Hematopoietic multipotent progenitor cell (in vitro differentiated cells): ENCODE results near the gene CNTLN. TPM values are rescaled to one million over a fixed set of nuclear protein-coding genes. Genes with fewer than 3 reads are reported as not detected.

Experiments
- DNase-seq, 3 donors: peaks; one replicate each; pipeline ENCODE4 v3.0.0-alpha.2; 2011 to 2015; ENCODE audit warnings: low read depth in 2 of 3, low spot score in 2 of 3
- total RNA-seq: library from RNA; depleted of rRNA; stranded (reverse); fragments of >200 nt; gene quantifications from one replicate; pipeline ENCODE4 v1.2.3, GENCODE V29; 2012

CNTLN gene, protein sequence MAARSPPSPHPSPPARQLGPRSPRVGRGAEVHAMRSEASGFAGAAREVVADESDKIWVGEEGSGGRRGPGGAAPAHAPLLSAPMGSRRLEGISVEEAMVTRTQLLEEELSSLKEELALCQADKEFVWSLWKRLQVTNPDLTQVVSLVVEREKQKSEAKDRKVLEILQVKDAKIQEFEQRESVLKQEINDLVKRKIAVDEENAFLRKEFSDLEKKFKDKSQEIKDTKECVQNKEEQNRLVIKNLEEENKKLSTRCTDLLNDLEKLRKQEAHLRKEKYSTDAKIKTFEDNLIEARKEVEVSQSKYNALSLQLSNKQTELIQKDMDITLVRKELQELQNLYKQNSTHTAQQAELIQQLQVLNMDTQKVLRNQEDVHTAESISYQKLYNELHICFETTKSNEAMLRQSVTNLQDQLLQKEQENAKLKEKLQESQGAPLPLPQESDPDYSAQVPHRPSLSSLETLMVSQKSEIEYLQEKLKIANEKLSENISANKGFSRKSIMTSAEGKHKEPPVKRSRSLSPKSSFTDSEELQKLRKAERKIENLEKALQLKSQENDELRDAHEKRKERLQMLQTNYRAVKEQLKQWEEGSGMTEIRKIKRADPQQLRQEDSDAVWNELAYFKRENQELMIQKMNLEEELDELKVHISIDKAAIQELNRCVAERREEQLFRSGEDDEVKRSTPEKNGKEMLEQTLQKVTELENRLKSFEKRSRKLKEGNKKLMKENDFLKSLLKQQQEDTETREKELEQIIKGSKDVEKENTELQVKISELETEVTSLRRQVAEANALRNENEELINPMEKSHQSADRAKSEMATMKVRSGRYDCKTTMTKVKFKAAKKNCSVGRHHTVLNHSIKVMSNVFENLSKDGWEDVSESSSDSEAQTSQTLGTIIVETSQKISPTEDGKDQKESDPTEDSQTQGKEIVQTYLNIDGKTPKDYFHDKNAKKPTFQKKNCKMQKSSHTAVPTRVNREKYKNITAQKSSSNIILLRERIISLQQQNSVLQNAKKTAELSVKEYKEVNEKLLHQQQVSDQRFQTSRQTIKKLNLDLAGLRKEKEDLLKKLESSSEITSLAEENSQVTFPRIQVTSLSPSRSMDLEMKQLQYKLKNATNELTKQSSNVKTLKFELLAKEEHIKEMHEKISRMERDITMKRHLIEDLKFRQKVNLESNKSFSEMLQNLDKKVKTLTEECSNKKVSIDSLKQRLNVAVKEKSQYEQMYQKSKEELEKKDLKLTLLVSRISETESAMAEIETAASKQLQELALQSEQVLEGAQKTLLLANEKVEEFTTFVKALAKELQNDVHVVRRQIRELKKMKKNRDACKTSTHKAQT (N-terminal part only)
- 8.3 TPM for total RNA-seq

DNA sequence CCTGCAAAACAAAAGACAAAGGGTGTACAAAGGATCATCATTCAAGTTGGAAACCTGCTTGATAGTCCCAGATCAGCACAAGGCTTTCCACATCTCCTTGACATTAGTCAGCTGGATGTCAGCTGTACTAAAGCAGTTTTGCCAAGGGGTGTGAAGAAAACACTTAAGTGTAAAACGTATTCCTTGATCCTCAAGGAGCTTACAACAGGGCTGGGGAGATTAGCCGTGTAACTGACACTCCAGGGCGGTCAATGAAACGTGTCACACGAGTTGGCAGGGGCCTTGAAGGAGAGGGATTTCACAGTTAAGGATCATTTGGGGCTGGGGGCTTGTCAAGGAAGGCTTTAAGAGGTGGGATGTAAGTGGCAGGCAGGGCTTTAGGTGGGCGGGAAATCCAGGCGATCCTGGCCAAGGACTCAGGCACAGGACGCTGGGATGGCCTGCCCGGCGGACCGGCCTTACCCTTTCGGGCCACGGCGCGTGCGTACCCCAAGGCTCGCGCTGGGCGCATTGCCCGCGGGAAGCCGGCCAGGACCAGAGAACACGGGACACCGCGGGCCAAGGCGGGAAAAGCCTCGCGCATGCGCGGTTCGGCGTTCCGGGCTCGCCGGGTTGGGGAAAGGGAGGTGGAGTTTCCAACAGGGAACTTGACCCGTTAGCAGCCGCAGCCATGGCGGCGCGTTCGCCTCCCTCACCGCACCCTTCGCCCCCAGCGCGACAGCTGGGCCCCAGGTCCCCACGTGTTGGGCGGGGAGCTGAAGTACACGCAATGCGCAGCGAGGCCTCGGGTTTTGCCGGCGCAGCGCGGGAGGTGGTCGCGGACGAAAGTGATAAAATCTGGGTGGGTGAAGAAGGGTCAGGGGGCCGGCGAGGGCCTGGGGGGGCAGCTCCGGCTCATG lies at the start of gene CNTLN:
Gene CNTLN (plus strand): TSS at position 645 of the 899 bp plus-strand sequence. CDS start 26 bp downstream, at position 671.
- DNase-seq, result peak in 2 of 3 donors; percentile 75 to 77

DNA sequence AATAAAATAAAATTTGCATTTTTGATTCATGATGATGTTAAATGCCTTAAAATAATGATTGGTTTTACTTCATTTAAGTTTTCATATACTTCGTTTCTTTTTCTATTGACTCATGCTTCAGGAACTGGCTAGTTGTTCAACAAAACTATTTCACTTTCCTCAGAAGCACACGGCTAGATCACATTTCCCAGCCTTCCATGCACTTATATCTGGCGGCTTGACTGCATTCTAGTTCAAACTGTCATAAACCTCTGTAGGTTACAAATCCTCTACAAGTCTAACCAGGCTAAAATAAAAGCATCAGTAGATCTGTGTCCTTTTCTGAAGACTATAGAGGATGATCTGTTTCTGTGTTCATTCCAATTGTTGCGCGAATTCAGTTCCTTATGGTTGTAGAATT lies 46.3 kb upstream of the CNTLN start:
- no peak for DNase-seq

DNA sequence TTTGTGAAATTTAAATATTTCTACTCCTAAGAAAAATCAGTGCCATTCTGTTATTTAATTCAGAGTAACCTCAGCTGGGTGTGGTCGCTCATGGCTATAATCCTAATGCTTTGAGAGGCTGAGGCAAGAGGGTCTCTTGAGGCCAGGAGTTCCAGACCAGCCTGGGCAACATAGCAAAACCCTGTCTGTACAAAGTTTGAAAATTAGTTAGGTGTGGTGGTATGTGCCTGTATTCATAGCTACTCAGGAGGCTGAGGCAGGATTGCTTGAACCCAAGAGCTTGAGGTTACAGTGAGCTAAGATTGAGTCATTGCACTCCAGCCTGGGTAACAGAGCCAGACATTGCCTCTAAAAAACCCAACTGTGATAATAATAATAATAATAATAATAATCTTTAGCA lies 44.8 kb upstream of the CNTLN start:
- DNase-seq, result no peak

DNA sequence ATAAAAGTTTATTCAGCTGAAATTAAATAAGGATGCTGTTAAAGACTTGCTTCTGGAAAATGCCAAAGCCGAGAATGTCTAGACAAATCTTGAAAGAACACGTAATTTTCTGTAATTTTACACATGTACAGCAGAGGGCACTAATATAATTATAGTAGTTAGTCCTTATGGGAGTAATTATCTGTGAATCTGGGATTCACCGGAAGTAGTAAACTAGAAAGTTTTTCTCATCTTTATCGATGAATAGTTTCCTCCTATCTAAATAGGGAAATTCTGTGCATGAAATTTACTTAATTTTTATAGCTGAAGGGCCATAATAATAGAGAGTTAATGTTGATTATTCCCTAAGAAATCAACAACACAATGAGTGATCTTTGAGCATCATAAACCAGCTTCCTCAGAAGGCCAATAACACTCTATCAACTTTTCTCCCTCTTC lies 18.4 kb upstream of the CNTLN start:
- peak in 2 of 3 donors; percentile 8 to 51 for DNase-seq

DNA sequence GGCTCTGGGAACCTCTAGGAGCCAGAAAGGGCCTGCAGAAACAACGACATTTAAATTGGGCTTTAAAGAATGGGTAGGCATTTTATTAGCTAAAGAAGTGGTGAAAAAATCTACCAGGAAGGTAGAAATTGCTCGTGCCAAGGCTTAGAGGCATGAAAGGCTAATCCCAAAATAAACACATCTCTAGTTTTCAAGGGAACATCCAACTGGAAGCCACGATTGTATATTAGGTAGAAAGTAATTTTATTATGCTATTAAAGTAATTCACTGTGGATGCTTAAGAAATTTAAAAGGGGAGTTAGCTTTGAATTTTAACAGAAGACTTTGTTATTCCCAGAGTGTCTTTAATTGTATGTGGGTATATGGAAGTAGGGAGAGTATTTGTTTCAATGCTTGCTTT lies 17.5 kb upstream of the CNTLN start:
- DNase-seq, result no peak

DNA sequence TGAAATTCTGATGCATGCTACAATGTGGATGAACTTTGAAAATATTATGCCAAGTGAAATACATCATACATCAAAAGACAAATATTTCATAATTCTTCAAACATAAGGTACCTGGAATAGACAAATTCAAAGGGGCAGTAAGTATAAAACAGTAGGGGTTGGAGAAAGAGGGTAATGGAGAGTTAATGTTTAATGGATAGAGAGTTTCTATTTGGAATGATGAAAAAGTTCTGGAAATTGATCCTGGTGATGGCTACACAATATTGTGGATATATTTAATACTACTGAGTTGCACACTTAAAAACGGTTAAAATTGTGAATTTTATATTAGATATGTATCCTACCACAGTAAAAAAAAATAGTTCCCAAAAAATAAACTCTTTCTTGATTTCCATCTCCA lies 14.6 kb upstream of the CNTLN start:
- DNase-seq, result no peak

DNA sequence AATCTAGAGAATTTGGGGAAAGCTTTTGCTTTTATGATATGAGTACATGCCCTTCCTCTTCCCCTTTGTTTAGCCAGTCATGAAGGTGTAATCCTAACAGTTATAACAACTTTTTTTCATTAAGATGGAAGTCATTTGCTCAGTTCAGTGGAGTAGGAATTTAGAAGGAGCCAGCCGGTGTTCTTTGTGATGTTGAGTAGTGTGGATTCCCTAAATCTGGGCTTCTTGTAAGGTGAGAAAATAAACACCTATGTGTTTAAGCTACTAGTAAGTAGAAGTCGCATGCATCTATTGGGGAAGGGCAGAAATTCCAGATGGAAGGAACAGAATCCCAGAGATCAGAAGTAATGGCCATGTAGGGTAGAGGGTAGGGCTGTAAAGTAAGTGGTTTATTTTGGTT lies 13.6 kb upstream of the CNTLN start:
- no peak for DNase-seq

DNA sequence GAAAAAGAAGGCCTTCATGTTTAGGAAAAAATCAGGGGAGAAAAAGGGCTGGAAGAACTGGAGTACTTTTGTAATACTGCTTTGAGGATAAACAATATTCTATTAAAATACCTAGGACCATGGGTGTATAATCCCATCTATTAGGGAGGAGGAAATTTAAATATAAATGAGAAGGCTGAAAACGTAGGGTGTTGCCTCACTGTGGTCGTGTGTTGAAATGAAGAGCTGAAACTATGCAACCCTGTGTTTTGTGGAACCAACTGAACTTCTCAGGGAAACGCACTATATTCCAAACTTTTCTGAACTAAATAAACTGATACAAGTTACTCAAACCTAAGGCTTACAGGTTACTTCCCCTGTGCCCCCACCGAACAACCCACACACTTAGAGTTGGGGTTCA lies 4.5 kb upstream of the CNTLN start:
- no peak for DNase-seq

DNA sequence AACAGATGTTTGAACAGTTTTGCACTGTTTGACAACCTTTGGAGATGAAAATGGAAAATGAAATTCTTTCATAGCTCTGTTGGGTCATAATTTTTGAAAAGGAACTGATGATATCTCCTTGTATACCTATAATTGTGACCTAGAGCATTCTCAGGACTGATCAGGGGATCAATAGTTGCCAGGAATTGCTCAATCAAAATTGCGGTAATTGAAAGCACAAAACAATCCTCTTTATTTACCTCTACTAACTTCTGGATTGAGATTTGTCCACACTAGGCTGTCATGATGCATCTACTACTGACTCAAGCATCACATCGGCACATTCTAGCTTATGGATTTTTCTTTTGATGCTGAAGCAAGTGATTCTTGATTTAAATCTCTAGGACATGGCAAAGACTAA lies 4.1 kb upstream of the CNTLN start:
- DNase-seq, result no peak

DNA sequence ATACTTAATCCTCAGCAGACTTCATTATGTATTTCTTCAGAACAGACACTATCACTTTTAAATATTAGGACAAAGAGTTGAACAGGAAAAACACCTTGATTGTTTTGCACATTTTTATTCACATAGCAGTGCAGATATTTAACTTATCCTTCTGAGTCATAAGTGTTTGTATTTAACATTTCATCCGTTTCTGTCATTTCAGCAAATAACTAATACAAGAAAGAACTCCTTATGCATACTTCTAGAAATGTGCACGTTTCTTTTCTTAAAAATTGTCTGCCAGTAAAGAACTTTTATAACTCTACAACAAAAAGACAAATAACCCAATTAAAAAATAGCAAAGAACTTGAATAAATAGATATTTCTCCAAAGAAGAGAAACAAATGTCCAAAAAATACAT lies 3.3 kb upstream of the CNTLN start:
- no peak for DNase-seq

DNA sequence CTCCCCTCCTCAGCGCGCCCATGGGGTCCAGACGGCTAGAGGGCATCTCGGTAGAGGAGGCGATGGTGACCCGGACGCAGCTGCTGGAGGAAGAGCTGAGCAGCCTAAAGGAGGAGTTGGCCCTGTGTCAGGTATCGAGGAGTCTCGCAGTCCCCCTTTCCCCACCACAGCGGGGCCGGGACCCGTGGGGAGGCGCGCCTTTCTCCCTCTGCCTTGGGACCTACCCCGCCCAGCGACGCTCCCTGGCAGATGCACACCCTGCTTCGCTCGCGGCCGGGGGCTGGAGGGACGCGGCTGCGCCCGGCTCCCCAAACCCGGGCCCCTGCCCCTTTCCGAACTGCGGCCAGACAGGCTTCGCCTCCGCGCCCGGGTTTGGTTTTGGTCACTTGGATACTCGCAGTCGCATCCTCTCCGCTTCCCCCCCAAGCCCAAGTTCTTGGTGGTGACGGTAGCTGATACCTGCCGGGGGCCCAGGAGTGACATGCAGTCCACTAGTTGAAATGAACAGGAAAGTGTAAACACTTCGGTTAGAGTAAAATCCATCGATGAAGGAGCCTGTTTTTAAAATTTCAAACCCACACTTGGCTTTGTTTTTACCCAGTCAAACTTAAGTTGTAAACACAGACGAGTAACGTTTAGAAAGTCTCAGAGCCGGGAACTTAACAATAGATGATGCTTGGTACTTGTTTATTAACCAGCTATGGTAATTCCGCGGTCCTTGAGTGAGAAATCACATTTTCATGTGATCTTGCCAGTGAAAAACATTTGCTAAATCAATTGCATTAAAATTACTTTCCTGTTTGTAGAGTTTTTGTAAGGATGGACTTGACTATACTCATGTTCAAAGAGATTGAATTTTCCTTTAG lies 688 bp downstream of the CNTLN start:
- DNase-seq, result peak in 2 of 3 donors; percentile 47 to 56

DNA sequence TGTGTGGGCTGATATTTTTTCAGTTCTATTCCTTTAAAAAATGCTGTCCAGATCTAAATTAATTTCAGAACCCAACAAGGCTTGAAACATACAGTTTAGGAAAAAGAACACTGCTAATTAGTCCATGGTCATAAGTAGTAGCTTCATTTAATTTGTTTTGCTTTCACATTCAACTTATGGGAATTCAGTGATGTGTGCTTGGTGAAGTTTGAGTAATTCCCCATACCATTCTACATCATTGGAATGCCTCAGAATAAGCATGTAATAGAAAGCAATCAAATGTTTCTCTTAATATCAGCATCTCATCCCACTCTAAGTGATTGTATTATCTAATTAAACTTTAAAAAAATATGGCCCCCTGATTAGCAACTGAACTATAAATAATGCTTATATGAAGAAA lies 2.7 kb downstream of the CNTLN start:
- DNase-seq, result no peak

DNA sequence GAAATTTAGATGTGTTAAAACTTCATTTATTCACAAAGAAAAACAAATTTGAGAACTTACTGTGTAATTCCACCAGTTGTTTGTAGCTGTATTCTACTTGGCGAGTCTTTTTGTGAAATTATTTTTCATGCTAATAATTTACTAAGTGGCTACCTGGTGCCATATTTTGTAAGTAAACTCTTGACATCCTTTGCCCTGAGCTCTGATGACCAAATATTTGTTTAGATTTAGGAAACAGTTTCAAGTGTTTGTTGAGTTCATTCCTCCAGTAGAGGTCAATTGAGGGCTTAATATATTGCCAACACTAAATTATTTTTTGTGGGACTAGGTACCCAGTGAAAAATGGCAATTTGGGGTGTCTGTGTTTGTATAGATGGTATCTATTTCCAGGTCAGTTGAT lies 3.7 kb downstream of the CNTLN start:
- no peak for DNase-seq

DNA sequence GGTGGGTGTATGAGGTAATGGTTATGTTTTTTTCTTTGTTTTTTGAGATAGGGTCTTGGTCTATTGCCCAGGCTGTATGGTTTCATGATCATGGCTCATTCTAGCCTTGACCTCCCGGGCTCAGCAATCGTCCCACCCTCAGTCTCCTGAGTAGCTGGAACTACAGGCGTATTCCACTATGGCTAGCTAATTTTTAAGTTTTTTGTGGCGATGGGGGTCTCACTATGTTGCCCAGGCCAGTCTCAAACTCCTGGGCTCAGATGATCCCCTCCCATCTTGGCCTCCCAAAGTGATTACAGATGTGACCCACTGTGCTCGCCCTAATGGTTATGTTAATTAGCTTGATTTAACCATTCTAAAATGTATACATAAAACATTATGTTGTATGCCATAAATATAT lies 5.6 kb downstream of the CNTLN start:
- no peak for DNase-seq

DNA sequence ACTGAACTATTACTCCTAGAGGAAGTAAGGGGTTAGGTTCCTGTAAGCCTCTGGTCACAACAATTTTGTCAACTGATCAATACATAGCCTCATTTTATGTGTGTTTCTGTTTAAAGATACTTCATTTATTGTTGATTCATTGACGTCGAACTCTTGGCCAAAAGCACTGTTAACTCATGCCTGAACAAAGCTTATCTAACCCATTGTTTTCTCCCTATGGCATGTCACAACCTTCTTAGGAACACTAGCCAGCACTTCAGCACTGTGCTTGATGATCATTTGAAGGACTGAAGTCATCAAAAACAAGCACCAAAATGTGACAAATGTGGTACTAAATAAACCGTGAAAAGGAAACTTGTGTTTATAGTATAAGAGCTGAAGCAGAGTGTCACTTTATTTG lies 13.5 kb downstream of the CNTLN start:
- no peak for DNase-seq

DNA sequence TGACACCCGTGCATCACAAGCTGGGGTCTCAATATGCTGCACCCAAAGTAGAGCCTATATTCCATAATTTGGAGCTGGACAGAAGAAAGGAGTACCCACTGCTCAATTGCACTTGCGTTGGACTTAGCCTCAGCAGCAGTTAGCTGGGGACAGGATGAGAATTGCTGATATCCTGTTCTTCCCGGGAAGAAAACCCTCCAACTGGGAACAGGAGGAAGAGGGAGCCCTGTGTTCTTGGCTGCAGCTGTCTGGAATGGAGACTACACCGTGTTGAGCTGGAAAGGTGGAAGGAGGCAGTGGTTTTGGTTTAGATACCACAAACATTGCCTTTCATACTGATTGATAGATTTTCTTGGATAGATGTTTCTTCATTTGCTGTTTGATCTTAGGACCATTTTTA lies 24.6 kb downstream of the CNTLN start:
- DNase-seq, result no peak

DNA sequence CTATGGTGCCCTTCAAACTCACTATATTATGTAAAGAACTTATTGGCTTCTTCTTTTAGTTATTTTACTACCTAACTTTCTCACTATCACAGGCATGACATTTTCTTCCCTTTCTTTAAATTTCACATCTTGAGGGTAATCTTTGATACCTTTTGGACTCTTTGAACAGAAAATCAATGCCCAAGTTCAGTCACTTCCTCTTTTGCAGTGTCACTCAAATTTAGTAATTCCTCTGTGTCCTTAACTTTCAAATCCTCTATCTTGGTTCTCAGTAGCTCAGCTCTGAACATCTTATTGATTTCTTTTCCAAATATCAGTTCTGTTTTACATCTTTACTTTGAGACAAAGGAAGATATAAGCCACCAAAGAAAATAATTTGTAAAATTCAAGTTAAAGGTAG lies 25.5 kb downstream of the CNTLN start:
- no peak for DNase-seq

DNA sequence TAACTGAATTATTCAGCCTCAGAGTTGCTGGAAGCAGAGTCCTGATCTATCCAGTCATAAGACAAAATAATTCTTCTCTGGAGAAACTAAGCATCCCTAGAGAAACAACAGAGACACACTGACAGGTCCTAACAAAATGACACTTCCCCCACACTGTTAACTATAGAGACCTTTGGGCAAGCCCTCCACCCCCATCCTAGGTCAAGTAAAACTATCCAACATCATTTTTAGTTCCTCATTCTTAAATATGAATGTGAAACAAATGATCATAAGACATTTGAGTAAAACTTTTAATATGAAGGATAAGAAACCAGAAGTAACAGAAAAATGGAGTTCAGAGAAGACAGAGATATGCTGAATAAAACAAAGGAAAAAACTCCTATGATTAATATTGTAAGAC lies 30.9 kb downstream of the CNTLN start:
- peak in 1 of 3 donors; percentile 20 for DNase-seq

DNA sequence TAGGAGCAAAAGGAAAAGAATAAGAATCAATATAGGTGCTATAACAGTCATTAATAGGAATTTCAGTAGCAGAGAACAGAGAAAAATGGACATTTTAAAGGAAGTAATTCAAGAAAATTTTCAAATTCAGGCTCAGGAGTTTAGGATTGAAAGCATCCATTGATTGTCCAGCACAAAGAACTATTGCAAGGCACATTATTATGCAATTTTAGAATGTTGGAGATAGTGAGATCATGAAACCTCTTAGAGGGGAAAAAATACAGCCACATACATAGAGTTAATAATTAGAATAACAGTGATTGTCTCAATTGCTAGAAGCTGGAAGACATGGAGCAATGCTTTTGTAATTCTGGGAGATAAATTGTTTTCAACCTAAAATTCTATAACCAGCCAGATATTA lies 31.5 kb downstream of the CNTLN start:
- no peak for DNase-seq
